T-helper 1 cell treated with Interleukin-12 subunit alpha and Interleukin-12 subunit beta and Interleukin-4 antibody, amounts not matched to agents 30 μg/mL and 1 μg/mL, for 36 hours (primary cell): ENCODE data around the gene AZGP1.
"Not testable (repeated sequence)": the region's sequence is repeated elsewhere in the genome, so short reads cannot be mapped to it uniquely, and the experiment has no call there.

Source experiments
- H3K27ac Mint-ChIP-seq: one replicate; pipeline ENCODE4 v1.8.0; 2021; ENCODE audit warnings: mild to moderate bottlenecking, mixed read lengths
- H3K27me3 Mint-ChIP-seq: one replicate; pipeline ENCODE4 v1.8.0; 2021; ENCODE audit warnings: low read depth, mixed read lengths
- H3K36me3 Mint-ChIP-seq: one replicate; pipeline ENCODE4 v1.8.0; 2021; ENCODE audit warnings: low read depth, mixed read lengths
- H3K4me1 Mint-ChIP-seq: one replicate; pipeline ENCODE4 v1.8.0; 2021; ENCODE audit warnings: low read depth, mixed read lengths
- H3K4me3 Mint-ChIP-seq: one replicate; pipeline ENCODE4 v1.8.0; 2021; ENCODE audit warnings: mild to moderate bottlenecking, moderate library complexity, mixed read lengths
- H3K9me3 Mint-ChIP-seq: one replicate; pipeline ENCODE4 v1.8.0; 2021; ENCODE audit warnings: mixed read lengths

The AZGP1 gene

DNA sequence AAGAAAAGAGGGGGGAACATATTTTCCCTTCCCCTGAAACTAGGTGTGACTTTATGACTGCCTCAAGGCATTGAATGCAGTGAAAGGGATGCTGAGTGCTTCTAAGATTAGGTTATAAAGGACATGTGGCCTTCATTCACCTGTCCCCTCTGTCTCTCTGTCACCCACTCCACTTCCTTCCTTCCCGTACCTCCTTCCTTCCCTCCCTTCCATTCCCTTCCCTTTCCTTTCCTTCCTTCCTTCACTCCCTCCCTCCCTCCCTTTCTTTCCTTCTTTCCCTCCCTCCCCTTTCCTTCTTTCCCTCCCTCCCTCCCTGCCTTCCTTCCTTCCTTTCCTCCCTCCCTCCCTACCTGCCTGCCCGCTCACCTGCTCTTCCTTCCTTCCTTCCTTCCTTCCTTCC lies 35.1 kb upstream of the AZGP1 start:
- Mint-ChIP-seq H3K4me1 (peaks cover 16% of the 10 kb centered on the region), H3K27me3 (no peaks in the 10 kb centered on the region), H3K4me3 (no peak overlapping the region), H3K9me3 (no peaks in the 10 kb centered on the region), H3K36me3 (no peaks in the 10 kb centered on the region), H3K27ac (no peak overlapping the region)

DNA sequence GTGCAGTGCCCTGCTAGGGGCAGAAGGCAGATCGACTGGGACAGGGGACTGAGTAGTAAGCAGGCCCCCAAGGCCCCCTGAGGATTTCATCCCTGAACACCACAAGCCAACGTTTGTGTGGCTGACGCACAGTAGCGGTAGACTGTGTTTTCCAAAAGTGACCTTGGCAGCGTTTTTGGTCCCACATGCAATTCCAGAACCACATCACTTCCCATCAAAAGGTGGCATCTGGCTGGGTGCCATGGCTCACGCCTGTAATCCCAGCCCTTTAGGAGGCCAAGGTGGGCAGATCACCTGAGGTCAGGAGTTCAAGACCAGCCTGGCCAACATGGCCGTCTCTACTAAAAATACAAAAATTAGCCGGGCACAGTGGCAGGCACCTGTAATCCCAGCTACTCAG lies 34.1 kb upstream of the AZGP1 start:
- H3K4me3 Mint-ChIP-seq, H3K36me3 Mint-ChIP-seq, H3K9me3 Mint-ChIP-seq, H3K27me3 Mint-ChIP-seq, H3K27ac Mint-ChIP-seq: not testable (repeated sequence)
- H3K4me1 Mint-ChIP-seq: peaks cover 12% of the 10 kb centered on the region

DNA sequence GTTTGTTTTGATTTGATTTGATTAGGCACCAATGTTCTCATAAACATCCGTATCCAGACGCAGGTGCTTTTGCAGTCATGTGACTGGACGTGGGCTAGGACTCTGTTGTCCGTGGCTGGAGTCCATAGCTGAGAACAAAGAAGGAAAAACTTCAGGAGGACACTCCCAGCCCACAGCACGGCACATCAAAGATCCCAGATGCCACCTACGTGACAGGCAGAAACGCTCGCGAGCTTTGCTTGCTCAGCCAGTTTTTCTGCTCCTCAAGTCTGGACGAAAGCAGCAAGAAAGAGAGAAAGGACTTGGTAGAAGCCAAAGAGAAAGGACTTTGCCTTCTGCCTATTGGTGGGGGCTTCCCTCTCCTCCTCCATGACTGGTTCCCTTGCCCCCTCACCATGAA lies 32.7 kb upstream of the AZGP1 start:
- H3K27me3 Mint-ChIP-seq: no peaks in the 10 kb centered on the region
- no peaks in the 10 kb centered on the region for H3K9me3 Mint-ChIP-seq
- peaks cover 10% of the 10 kb centered on the region for H3K4me1 Mint-ChIP-seq
- no peak overlapping the region for H3K4me3 Mint-ChIP-seq
- no peaks in the 10 kb centered on the region for H3K36me3 Mint-ChIP-seq
- no peak overlapping the region for H3K27ac Mint-ChIP-seq

DNA sequence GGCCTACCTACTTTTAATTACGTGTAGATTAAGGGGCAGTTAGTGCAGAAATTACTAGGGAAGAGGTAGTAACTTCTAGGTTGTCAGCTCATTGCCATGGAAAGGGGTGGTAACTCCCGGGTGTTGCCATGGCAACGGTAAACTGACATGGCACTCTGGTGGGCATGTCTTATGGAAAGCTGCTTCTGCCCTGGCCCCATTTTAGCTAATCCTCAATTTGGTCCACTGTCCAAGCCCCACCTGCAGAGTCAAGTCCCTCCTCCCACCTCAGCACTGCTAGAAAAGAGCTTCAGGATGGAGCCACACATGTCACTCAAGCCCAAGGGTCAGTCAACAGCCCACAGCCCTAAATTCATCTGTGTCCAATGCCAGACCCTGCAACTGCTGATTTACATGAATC lies 32.1 kb upstream of the AZGP1 start:
- H3K4me3 Mint-ChIP-seq: no peak overlapping the region
- H3K27me3 Mint-ChIP-seq: no peaks in the 10 kb centered on the region
- no peaks in the 10 kb centered on the region for H3K36me3 Mint-ChIP-seq
- H3K4me1 Mint-ChIP-seq: peaks cover 7% of the 10 kb centered on the region
- no peaks in the 10 kb centered on the region for H3K9me3 Mint-ChIP-seq
- no peak overlapping the region for H3K27ac Mint-ChIP-seq

DNA sequence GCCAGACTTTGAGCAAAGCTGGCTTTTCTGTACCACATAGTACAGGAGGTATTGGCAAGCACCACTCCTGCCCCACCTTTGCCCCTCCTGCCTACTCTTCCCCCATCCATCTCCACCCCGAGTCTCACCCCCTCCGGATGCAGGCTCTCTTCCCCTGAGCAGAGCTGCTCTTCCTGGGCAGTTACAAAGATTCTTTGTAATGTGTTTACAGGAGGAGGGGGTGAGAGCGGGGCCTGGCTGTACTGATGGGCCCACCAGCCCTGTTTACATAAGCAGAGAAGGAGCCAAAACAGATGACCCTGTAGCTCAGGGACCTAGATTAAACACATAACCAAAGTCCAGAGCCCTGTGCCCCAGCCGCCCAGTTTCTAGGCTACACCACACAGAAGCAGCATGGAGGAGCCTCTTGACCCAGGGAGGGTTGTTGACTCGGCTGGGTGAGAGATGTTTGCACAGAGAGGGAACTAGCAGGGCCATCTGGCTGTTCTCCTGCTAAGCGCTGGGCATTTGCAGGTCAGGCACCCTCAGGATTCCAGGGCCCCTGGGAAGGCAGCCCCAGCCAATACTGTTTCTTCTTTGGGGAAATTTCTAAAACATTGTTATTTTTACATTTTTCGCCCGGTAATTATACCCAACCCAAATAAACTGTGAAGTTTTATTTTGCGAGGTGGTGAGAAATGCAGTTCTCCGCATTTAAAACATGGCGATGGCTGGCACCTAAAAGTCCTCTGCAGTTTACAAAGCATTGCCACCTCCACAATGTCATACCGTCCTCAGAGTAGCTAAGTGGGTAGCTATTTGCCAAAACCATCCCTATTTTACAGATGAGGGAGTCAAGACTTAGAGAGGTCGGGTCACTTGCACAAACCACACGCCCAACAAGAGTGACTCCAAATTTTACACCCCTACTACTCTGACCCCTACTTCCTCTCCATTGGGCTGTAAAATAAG lies 28.2 kb upstream of the AZGP1 start:
- Mint-ChIP-seq H3K36me3 (no peaks in the 10 kb centered on the region), H3K27ac (no peak overlapping the region), H3K4me1 (peaks cover 7% of the 10 kb centered on the region), H3K9me3 (no peaks in the 10 kb centered on the region), H3K27me3 (no peaks in the 10 kb centered on the region), H3K4me3 (no peak overlapping the region)

DNA sequence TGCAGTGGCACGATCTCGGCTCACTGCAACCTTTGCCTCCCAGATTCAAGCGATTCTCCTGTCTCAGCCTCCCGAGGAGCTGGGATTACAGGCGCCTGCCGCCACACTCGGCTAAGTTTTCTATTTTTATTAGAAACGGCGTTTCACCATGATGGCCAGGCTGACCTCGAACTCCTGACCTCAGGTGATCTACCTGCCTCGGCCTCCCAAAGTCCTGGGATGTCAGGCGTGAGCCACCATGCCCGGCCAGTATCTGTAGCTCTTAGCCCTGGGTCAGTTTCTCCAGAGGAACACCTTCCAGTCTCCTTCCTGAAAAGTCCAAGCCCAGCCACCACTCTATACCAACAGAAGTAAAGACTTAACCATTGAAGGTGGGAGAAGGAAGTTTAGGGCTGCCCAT lies 24.4 kb upstream of the AZGP1 start:
- no peaks in the 10 kb centered on the region for H3K9me3 Mint-ChIP-seq
- no peak overlapping the region for H3K4me3 Mint-ChIP-seq
- H3K4me1 Mint-ChIP-seq: peaks cover 16% of the 10 kb centered on the region
- no peak overlapping the region for H3K27ac Mint-ChIP-seq
- peaks cover 9% of the 10 kb centered on the region for H3K27me3 Mint-ChIP-seq
- H3K36me3 Mint-ChIP-seq: peaks cover 5% of the 10 kb centered on the region

DNA sequence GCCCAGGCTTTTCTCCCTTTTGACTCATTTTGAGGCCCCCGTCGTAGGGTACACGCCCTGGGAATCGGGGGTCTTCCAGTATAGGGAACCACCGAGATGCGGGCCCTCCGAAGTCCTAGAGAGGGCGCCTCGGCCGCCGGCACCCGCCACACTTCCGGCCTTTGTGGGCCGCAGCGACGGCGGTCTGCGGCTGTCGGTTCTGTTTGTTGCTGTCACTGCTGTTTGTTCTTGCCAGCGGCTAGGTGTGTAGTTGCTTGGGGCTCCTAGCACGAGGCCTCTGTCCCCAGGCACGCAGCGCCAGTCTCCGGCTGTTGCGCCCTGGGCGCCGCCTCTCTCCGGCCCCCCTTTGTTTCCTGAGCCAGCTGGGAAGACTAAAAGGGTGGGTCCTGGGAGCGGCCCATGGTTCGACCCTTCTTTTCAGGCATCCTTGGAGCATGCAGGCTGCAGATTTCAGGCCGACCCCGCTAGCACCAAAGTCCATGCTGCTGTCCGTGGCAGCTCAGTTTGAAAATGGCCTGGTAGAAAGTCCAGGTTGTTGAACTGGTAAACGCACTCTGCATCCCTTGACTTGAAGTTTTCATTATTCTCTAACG lies 21.8 kb upstream of the AZGP1 start:
- H3K27me3 Mint-ChIP-seq: peaks cover 9% of the 10 kb centered on the region
- peak overlapping the region; percentile 88 for H3K27ac Mint-ChIP-seq
- peaks cover 5% of the 10 kb centered on the region for H3K36me3 Mint-ChIP-seq
- peaks cover 15% of the 10 kb centered on the region for H3K4me1 Mint-ChIP-seq
- H3K9me3 Mint-ChIP-seq: no peaks in the 10 kb centered on the region
- H3K4me3 Mint-ChIP-seq: peak overlapping the region; percentile 76

GRCh38 chr7:99996755-99997544 lies 21.1 kb upstream of the AZGP1 start:
- no peaks in the 10 kb centered on the region for H3K9me3 Mint-ChIP-seq
- H3K4me1 Mint-ChIP-seq: peaks cover 17% of the 10 kb centered on the region
- H3K4me3 Mint-ChIP-seq: peak overlapping the region; percentile 76
- H3K27me3 Mint-ChIP-seq: peaks cover 9% of the 10 kb centered on the region
- H3K27ac Mint-ChIP-seq: peak overlapping the region; percentile 88
- H3K36me3 Mint-ChIP-seq: peaks cover 5% of the 10 kb centered on the region

DNA sequence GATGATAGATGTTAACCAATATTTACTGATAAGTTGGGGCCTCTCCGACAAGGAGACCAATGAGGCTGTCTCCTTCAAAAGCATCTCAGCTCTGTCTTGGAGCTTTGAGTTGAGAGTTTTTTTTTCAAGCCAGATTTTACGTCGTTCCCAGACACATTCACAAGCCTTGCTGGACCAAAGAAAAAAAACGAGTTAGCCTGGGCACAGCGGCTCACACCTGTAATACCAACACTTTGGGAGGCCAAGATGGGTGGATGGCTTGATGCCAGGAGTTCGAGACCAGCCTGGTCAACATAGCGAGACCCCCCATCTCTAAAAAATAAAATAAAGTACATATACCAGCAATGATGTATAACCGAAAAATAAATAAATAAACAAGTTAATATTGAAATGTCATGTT lies 19.0 kb upstream of the AZGP1 start:
- Mint-ChIP-seq H3K9me3 (no peaks in the 10 kb centered on the region), H3K27me3 (peaks cover 19% of the 10 kb centered on the region), H3K4me3 (no peak overlapping the region), H3K27ac (no peak overlapping the region), H3K4me1 (peaks cover 21% of the 10 kb centered on the region), H3K36me3 (peaks cover 5% of the 10 kb centered on the region)

DNA sequence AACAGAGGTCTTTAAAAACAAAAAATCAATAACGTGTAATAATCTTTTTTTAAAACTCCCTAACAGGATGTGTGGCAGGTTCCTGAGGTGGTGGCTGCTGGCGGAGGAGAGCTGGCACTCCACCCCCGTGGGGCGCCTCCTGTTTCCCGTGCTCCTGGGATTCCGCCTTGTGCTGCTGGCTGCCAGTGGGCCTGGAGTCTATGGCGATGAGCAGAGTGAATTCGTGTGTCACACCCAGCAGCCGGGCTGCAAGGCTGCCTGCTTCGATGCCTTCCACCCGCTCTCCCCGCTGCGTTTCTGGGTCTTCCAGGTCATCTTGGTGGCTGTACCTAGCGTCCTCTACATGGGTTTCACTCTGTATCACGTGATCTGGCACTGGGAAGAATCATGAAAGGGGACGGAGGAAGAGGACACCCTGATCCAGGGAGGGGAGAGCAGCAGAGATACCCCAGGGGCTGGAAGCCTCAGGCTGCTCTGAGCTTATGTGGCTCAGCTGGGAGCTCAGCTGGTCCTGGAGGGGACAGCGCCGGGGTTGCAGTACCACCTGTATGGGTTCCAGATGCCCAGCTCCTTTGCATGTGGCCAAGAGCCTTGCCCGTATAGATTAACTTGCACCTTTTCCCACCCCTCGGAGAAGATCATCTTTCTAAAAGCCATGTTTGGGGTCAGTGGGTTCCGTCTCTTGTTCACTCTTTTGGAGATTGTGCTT lies 16.7 kb upstream of the AZGP1 start:
- Mint-ChIP-seq H3K4me3 (no peak overlapping the region), H3K27ac (peak overlapping the region; percentile 26), H3K27me3 (peaks cover 18% of the 10 kb centered on the region), H3K36me3 (peaks cover 4% of the 10 kb centered on the region), H3K9me3 (no peaks in the 10 kb centered on the region), H3K4me1 (peaks cover 15% of the 10 kb centered on the region)

DNA sequence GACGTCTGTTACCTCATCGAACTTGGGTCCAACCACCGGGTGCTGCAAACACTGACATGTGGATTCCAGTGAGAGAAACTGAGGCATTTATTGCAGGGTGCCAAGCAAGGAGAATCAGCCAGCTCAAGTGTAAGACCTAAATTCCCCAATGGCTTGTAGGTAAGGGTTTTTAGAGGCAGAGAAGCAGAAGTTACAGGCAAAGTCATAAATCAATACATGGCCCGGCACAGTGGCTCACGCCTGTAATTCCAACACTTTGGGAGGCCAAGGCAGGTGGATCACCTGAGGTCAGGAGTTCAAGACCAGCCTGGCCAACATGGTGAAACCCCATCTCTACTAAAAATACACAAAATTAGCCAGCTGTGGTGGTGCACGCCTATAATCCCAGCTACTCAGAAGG lies 15.7 kb upstream of the AZGP1 start:
- not testable (repeated sequence) for H3K4me1 Mint-ChIP-seq, H3K9me3 Mint-ChIP-seq, H3K4me3 Mint-ChIP-seq, H3K27ac Mint-ChIP-seq, H3K36me3 Mint-ChIP-seq
- H3K27me3 Mint-ChIP-seq: peaks cover 13% of the 10 kb centered on the region

GRCh38 chr7:99990460-99990852 lies 14.6 kb upstream of the AZGP1 start:
- no peak overlapping the region for H3K27ac Mint-ChIP-seq

DNA sequence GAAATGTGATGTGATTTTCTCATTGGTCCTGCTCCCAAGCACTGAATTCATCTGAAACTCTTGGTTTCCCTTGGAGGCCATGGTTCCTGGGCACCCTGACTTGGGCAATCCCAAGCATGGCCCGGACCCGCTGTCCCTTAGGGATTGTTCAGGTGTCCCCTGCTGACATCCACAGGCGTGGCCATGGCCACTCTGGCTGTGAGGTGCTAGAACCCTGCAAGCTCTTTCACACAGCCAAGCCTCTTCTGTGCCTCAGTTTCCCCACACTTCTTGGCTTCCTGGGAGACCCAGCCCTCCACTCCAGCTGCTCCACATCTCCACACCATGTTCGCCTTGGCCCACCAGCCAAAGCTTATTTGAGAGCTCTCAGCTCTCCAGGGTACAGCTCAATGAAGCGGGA lies 12.0 kb upstream of the AZGP1 start:
- H3K4me3 Mint-ChIP-seq: no peak overlapping the region
- no peaks in the 10 kb centered on the region for H3K36me3 Mint-ChIP-seq
- H3K4me1 Mint-ChIP-seq: peaks cover 7% of the 10 kb centered on the region
- no peak overlapping the region for H3K27ac Mint-ChIP-seq
- peaks cover 21% of the 10 kb centered on the region for H3K27me3 Mint-ChIP-seq
- no peaks in the 10 kb centered on the region for H3K9me3 Mint-ChIP-seq

More at GRCh38 chr7:99990460-99990852, 14.6 kb upstream of the AZGP1 start:
- Mint-ChIP-seq H3K36me3 (no peaks in the 10 kb centered on the region), H3K9me3 (no peaks in the 10 kb centered on the region), H3K27me3 (peaks cover 13% of the 10 kb centered on the region), H3K4me1 (peaks cover 7% of the 10 kb centered on the region), H3K4me3 (no peak overlapping the region)

GRCh38 chr7:99987306-99987705 lies 11.5 kb upstream of the AZGP1 start:
- H3K4me1 Mint-ChIP-seq: not testable (repeated sequence)
- peaks cover 21% of the 10 kb centered on the region for H3K27me3 Mint-ChIP-seq

More at GRCh38 chr7:99987306-99987705, 11.5 kb upstream of the AZGP1 start:
- not testable (repeated sequence) for H3K9me3 Mint-ChIP-seq, H3K4me3 Mint-ChIP-seq, H3K27ac Mint-ChIP-seq, H3K36me3 Mint-ChIP-seq
